HEK293 (cell line): ENCODE measurements around the gene NPAS2.

Experiments used
- CTCF ChIA-PET: fragments of 350-600 bp; formaldehyde crosslinking; extraction: SDS; loops from one replicate; lab custom pipeline; 2021; ENCODE audit warnings: antibody characterized with exemption; lab: Yijun Ruan, JAX
- POLR2A ChIA-PET: fragments of 300-600 bp; formaldehyde crosslinking; extraction: SDS; loops from one replicate; lab custom pipeline; 2020; ENCODE audit warnings: antibody characterized with exemption, inconsistent platforms; lab: Yijun Ruan, JAX
- H3K27ac ChIP-seq: fragments of 200-500 bp; sonication (Bioruptor generic); 2 replicates; pipeline ENCODE4 v1.5.1; 2014; ENCODE audit warnings: low read depth, low read length, control low read depth, inconsistent platforms; ENCODE audit errors: extremely low read depth
- H3K36me3 ChIP-seq, 2 experiments: fragments of 200-500 bp in 1 of 2; sonication (Bioruptor generic) in 1 of 2; 1 replicate in 1 of 2; 2 replicates in 1 of 2; pipeline ENCODE4 v1.5.1; 2014 to 2017; ENCODE audit warnings: inconsistent platforms in 2 of 2, low read length in 2 of 2; ENCODE audit not compliant: control insufficient read depth in 2 of 2, insufficient read depth in 1 of 2
- H3K4me1 ChIP-seq: fragments of 200-500 bp; sonication (Bioruptor generic); 2 replicates; pipeline ENCODE4 v1.5.1; 2014; ENCODE audit warnings: mild to moderate bottlenecking, low read length, inconsistent platforms; ENCODE audit not compliant: control insufficient read depth, insufficient read depth
- H3K4me3 ChIP-seq: 2 replicates; pipeline ENCODE4 v1.5.1; 2011; ENCODE audit warnings: low read depth, mild to moderate bottlenecking, control low read depth, low read length, moderate library complexity
- H3K9me3 ChIP-seq: fragments of 200-500 bp; sonication (Bioruptor generic); 2 replicates; pipeline ENCODE4 v1.5.1; 2014; ENCODE audit warnings: low read depth, low read length, inconsistent platforms; ENCODE audit not compliant: control insufficient read depth, insufficient read depth
- BCL11B ChIP-seq: fragments of 450-650 bp; formaldehyde crosslinking; IDR thresholded peaks from 2 replicates; pipeline ENCODE4 v1.5.1; 2016; ENCODE audit warnings: low read depth, missing biosample characterization, missing genetic modification characterization
- GLIS1 ChIP-seq: fragments of 450-650 bp; formaldehyde crosslinking; IDR thresholded peaks from 2 replicates; pipeline ENCODE4 v1.5.1; 2016; ENCODE audit warnings: missing biosample characterization, missing genetic modification characterization
- HIC1 ChIP-seq: fragments of 450-650 bp; formaldehyde crosslinking; IDR thresholded peaks from 2 replicates; pipeline ENCODE4 v1.5.1; 2016; ENCODE audit warnings: missing biosample characterization, missing genetic modification characterization
- HOXD13 ChIP-seq: sonication (generic); formaldehyde crosslinking; IDR thresholded peaks from 2 replicates; pipeline ENCODE4 v1.8.0; 2022; ENCODE audit warnings: missing genetic modification reagents, borderline replicate concordance
- KLF10 ChIP-seq: fragments of 450-650 bp; IDR thresholded peaks from 2 replicates; pipeline ENCODE4 v1.5.1; 2018; ENCODE audit warnings: missing biosample characterization, mild to moderate bottlenecking, missing genetic modification characterization
- KLF8 ChIP-seq: fragments of 450-650 bp; formaldehyde crosslinking; IDR thresholded peaks from 2 replicates; pipeline ENCODE4 v1.5.1; 2016; ENCODE audit warnings: missing biosample characterization, missing genetic modification characterization
- MEIS1 ChIP-seq: sonication (generic); formaldehyde crosslinking; IDR thresholded peaks from 2 replicates; pipeline ENCODE4 v1.8.1; 2022; ENCODE audit warnings: missing genetic modification reagents, mild to moderate bottlenecking, borderline replicate concordance
- PRDM6 ChIP-seq: fragments of 450-650 bp; formaldehyde crosslinking; IDR thresholded peaks from 2 replicates; pipeline ENCODE4 v1.5.1; 2017; ENCODE audit warnings: missing biosample characterization, missing genetic modification characterization
- TRIM28 ChIP-seq: IDR thresholded peaks from 2 replicates; pipeline ENCODE4 v1.6.1; 2011; ENCODE audit warnings: low read length, control low read depth, borderline replicate concordance
- TSHZ1 ChIP-seq: fragments of 450-650 bp; formaldehyde crosslinking; IDR thresholded peaks from 2 replicates; pipeline ENCODE4 v1.5.1; 2016; ENCODE audit warnings: missing biosample characterization, missing genetic modification characterization, borderline replicate concordance
- ZBTB1 ChIP-seq: fragments of 450-650 bp; formaldehyde crosslinking; IDR thresholded peaks from 2 replicates; pipeline ENCODE4 v1.5.1; 2016; ENCODE audit warnings: missing biosample characterization, missing genetic modification characterization
- ZBTB6 ChIP-seq: fragments of 450-650 bp; formaldehyde crosslinking; IDR thresholded peaks from 2 replicates; pipeline ENCODE4 v1.5.1; 2017; ENCODE audit warnings: missing biosample characterization, missing genetic modification characterization
- ZNF114 ChIP-seq: fragments of 450-650 bp; formaldehyde crosslinking; IDR thresholded peaks from 2 replicates; pipeline ENCODE4 v1.5.0; 2017; ENCODE audit warnings: missing biosample characterization, missing genetic modification characterization
- ZNF155 ChIP-seq: fragments of 450-650 bp; formaldehyde crosslinking; IDR thresholded peaks from 2 replicates; pipeline ENCODE4 v1.5.1; 2016; ENCODE audit warnings: missing biosample characterization, missing genetic modification characterization
- ZNF19 ChIP-seq: fragments of 450-650 bp; formaldehyde crosslinking; IDR thresholded peaks from 2 replicates; pipeline ENCODE4; 2016; ENCODE audit warnings: missing biosample characterization, missing genetic modification characterization, low read depth
- ZNF23 ChIP-seq: fragments of 450-650 bp; formaldehyde crosslinking; IDR thresholded peaks from 2 replicates; pipeline ENCODE4 v1.5.1; 2016; ENCODE audit warnings: missing biosample characterization, missing genetic modification characterization, borderline replicate concordance
- ZNF248 ChIP-seq: fragments of 450-650 bp; formaldehyde crosslinking; IDR thresholded peaks from 2 replicates; pipeline ENCODE4 v1.5.1; 2017; ENCODE audit warnings: missing biosample characterization, missing genetic modification characterization
- ZNF335 ChIP-seq: fragments of 450-650 bp; formaldehyde crosslinking; conservative IDR thresholded peaks from 2 replicates; pipeline ENCODE4 v1.5.1; 2016; ENCODE audit warnings: missing biosample characterization, missing genetic modification characterization
- ZNF350 ChIP-seq: fragments of 450-650 bp; formaldehyde crosslinking; IDR thresholded peaks from 2 replicates; pipeline ENCODE4 v1.5.0; 2017; ENCODE audit warnings: missing biosample characterization, mild to moderate bottlenecking, missing genetic modification characterization
- ZNF366 ChIP-seq: fragments of 450-650 bp; formaldehyde crosslinking; conservative IDR thresholded peaks from 2 replicates; pipeline ENCODE4 v1.5.1; 2016; ENCODE audit warnings: missing biosample characterization, missing genetic modification characterization
- ZNF391 ChIP-seq: fragments of 450-650 bp; formaldehyde crosslinking; IDR thresholded peaks from 2 replicates; pipeline ENCODE4 v1.5.1; 2016; ENCODE audit warnings: low read depth, missing biosample characterization, missing genetic modification characterization, borderline replicate concordance
- ZNF433 ChIP-seq: fragments of 450-650 bp; formaldehyde crosslinking; IDR thresholded peaks from 2 replicates; pipeline ENCODE4 v1.5.1; 2016; ENCODE audit warnings: missing biosample characterization, missing genetic modification characterization, low read depth
- ZNF626 ChIP-seq: fragments of 450-650 bp; sonication (Bioruptor Pico); formaldehyde crosslinking; IDR thresholded peaks from 2 replicates; pipeline ENCODE4 v1.5.1; 2018; ENCODE audit warnings: missing biosample characterization, missing genetic modification characterization, inconsistent platforms
- ZNF629 ChIP-seq: fragments of 450-650 bp; formaldehyde crosslinking; IDR thresholded peaks from 2 replicates; pipeline ENCODE4 v1.5.1; 2017; ENCODE audit warnings: missing biosample characterization, missing genetic modification characterization
- ZSCAN23 ChIP-seq: fragments of 450-650 bp; formaldehyde crosslinking; IDR thresholded peaks from 2 replicates; pipeline ENCODE4 v1.5.1; 2016; ENCODE audit warnings: missing biosample characterization, missing genetic modification characterization

NPAS2 gene

GRCh38 chr2:100919316-100919715 is 99.4 kb downstream of the NPAS2 start:
- Histone ChIP-seq H3K27ac (no peak overlapping the region), H3K4me1 (no peaks in the 10 kb centered on the region), H3K36me3 (no peaks in the 10 kb centered on the region), H3K9me3 (no peaks in the 10 kb centered on the region), H3K4me3 (no peak overlapping the region)
- ChIA-PET CTCF (interaction anchor here (0.6 to 1.1 kb wide), 2 partner anchors 19 to 1365 kb away, joined by 3 read pairs; no protein-coding TSS in a partner anchor), POLR2A (no interaction called here)
- no peak for TF ChIP-seq ZNF155
- TF ChIP-seq PRDM6 = no peak
- no peak for TF ChIP-seq KLF10 (tag by site-specific recombination)
- no peak for TF ChIP-seq ZNF433 (tag by site-specific recombination)
- TF ChIP-seq ZNF366 (tag by site-specific recombination) = no peak
- TF ChIP-seq ZNF248 = no peak
- TF ChIP-seq TSHZ1 (tag by site-specific recombination) = no peak
- no peak for TF ChIP-seq ZNF23 (tag by site-specific recombination)
- no peak for TF ChIP-seq HOXD13 (CRISPR knock-in tag)
- no peak for TF ChIP-seq ZNF350 (tag by site-specific recombination)
- TF ChIP-seq HIC1 (tag by site-specific recombination) = no peak
- TF ChIP-seq BCL11B = no peak
- TF ChIP-seq ZNF19 (tag by site-specific recombination) = no peak
- no peak for TF ChIP-seq ZNF391 (tag by site-specific recombination)
- TF ChIP-seq KLF8 (tag by site-specific recombination) = no peak
- no peak for TF ChIP-seq TRIM28
- TF ChIP-seq MEIS1 (CRISPR knock-in tag) = no peak
- TF ChIP-seq ZSCAN23 (tag by site-specific recombination) = no peak

GRCh38 chr2:100921685-100922161 is 101.8 kb downstream of the NPAS2 start:
- ChIA-PET CTCF (no interaction called here), POLR2A (no interaction called here)
- Histone ChIP-seq H3K4me1 (no peaks in the 10 kb centered on the region), H3K4me3 (no peak overlapping the region), H3K9me3 (no peaks in the 10 kb centered on the region), H3K36me3 (peaks cover 4 to 9% of the 10 kb centered on the region in 2 experiments; a peak in 1 of 3 replicates), H3K27ac (no peak overlapping the region)
- no peak for TF ChIP-seq ZNF114 (tag by site-specific recombination)
- TF ChIP-seq ZBTB6 (tag by site-specific recombination) = no peak
- TF ChIP-seq ZNF629 (tag by site-specific recombination) = no peak
- no peak for TF ChIP-seq ZNF335
- TF ChIP-seq ZNF626 (tag by site-specific recombination) = no peak
- no peak for TF ChIP-seq ZBTB1 (tag by site-specific recombination)
- no peak for TF ChIP-seq KLF8 (tag by site-specific recombination)
- TF ChIP-seq GLIS1 (tag by site-specific recombination) = no peak
